Measurements from ENCODE around the gene CERS6.

DNA sequence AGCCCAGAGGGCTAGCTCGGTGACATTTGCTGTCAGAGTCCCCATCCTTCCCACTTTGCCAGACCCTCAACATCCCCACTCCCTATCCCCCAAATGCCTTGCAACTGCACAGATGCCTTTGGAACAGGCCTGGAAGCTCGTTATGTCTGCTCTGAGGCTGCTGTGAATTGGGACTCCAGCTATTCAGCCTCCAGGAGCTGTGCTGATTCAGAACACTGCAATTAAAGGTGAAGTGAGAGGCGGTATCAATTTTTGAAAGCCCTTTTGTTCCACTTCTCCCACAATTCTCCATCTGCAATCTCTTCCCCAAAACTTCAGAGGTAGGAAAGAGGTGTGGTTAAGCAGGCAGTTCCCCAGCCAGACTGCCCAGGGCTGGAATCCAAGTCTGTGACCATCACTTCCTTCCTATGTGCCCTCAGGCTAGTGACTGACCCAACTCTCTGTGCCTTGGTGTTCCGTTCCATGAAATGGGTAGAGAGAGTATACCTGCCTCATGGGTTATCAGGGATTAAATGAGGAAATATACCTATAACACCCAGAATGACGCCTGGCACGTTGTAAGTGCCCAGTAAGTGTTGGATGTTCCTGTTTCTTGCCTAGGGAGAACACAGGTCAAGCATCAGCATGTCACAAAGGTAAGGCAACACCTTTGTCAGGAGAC, 363.9 kb downstream of the CERS6 start:
- TF ChIP-seq CTCF (IDR thresholded peaks at IDR 0.05) (no peak), POLR2AphosphoS5 (IDR thresholded peaks at IDR 0.05) (no peak)

All from esophagus muscularis mucosa (tissue), 3 donors.